ENCODE data around the gene OR4A15.

The OR4A15 gene

DNA sequence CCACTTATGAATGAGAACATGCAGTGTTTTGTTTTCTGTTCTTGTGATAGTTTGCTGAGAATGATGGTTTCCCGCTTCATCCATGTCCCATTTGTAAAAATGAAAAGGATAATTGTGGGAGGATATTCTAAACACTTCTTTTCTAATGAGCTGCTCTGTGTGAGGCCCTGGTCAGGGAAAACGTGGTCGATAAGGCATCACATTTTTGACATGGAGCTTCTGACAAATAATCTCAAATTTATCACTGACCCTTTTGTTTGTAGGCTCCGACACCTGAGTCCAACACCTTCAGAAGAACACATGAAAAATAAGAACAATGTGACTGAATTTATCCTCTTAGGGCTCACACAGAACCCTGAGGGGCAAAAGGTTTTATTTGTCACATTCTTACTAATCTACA lies at the start of gene OR4A15:
Gene OR4A15 (plus strand): TSS at position 301 of the 400 bp plus-strand sequence. CDS start 0 bp downstream, at position 301.
- DNase-seq (ENCODE audit: low read depth) = no peak

GRCh38 chr11:55324500-55324899 lies 43.3 kb upstream of the OR4A15 start:
- no peak for DNase-seq (ENCODE audit: low read depth)

DNA sequence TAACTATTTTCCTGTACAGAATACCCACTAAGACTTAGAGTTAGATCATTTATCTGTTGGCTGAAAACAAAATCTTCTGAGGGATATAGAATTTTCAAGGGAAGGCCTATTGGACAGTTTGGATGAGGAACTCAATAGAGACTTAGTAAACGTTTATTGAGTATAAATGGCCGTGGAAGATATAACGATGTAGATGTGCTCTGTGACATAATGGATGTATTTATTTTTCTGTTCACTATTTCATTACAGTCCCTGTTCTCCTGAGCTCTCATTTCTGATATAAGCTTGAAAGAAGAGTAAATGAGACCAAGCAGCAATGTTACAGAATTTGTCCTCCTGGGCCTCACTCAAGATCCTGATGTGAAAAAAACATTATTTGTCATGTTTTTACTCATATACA lies 24.9 kb upstream of the OR4A15 start, which contains the start of gene OR4A16:
Gene OR4A16 (plus strand): TSS at position 301 of the 400 bp plus-strand sequence. CDS start 0 bp downstream, at position 301.
- no peak for DNase-seq (ENCODE audit: low read depth)

- DNase-seq (ENCODE audit: low read depth) = no peak
Measured at GRCh38 chr11:55345306-55345705, 22.5 kb upstream of the OR4A15 start.

DNA sequence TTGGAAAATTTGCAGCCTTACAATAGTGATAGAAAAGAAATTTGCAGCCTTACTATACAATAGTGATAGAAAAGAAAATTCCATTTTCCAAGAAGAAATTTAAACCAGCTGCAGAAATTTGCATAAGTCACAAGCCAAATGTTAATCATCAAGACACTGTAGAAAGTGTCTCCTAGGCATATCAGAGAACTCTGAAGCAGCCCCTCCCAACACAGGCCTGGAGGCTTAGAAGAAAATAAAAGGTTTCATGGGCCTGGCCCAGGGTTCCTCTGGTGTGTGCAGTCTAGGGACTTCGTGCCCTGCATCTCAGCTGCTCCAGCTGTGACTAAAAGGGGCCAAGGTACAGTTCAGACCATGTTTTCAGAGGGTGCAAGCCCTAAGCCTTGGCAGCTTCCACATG lies 18.7 kb upstream of the OR4A15 start:
- DNase-seq (ENCODE audit: low read depth) = no peak

GRCh38 chr11:55357560-55358184 lies 10.1 kb upstream of the OR4A15 start:
- no peak for DNase-seq (ENCODE audit: low read depth)

GRCh38 chr11:55401011-55401410 lies 33.2 kb downstream of the OR4A15 start:
- DNase-seq (ENCODE audit: low read depth) = no peak

All from GM04503 (cell line).